ENCODE results near the gene PHACTR2. TPM values are rescaled to one million over a fixed set of nuclear protein-coding genes. Genes with fewer than 3 reads are reported as not detected.
"Not testable (repeated sequence)": the region's sequence is repeated elsewhere in the genome, so short reads cannot be mapped to it uniquely, and the experiment has no call there.

The PHACTR2 gene
- total and polyA plus RNA-seq, 10 of the 15 experiments (the other 5 are each of a cell fraction or from before 2014, with no cell fraction given), result 1.4 to 19.1 (median 5.3) TPM

DNA sequence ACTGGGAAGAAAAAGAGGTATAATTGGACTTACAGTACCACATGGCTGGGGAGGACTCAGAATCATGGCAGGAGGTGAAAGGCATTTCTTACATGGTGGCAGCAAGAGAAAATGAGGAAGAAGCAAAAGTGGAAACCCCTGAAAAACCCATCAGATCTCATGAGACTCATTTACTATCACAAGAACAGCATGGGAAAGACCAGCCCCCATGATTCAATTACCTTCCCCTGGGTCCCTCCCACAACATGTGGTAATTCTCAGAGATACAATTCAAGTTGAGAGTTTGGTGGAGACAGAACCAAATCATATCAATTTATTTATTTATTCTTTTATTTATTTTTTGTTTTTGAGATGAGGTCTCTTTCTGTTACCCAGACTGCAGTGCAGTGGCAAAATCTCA lies 196.7 kb downstream of the PHACTR2 start:
- H3K4me1 ChIP-seq (ENCODE audit: control insufficient read depth, insufficient read depth, low read length); H2AFZ ChIP-seq (ENCODE audit: control insufficient read depth, low read depth, low read length); ATAC-seq; intact Hi-C loops (cut with micrococcal nuclease; ENCODE audit: unreplicated experiment); DNase-seq (ENCODE audit: low read depth, low spot score); in situ Hi-C loops (cut with MboI); CTCF ChIA-PET; SMC1A ChIA-PET (ENCODE audit: uncharacterized antibody, unreplicated experiment); H3K36me3 ChIP-seq (ENCODE audit: control insufficient read depth in 2 of 2, insufficient read depth in 2 of 2, low read length in 1 of 2); BruUV-seq (replicated peaks); H3K4me3 ChIP-seq; H3K9ac ChIP-seq (ENCODE audit: control insufficient read depth, insufficient read depth, low read length); H4K20me1 ChIP-seq (ENCODE audit: control insufficient read depth, insufficient read depth); POLR2A ChIA-PET; H3K79me2 ChIP-seq (ENCODE audit: control insufficient read depth, insufficient read depth, low read length); H3K4me2 ChIP-seq (ENCODE audit: control insufficient read depth, insufficient read depth); FAIRE-seq; RAD21 ChIA-PET (ENCODE audit: unreplicated experiment); H3K9me3 ChIP-seq (replicated peaks; ENCODE audit: control insufficient read depth, insufficient read depth, low read length); H3K27me3 ChIP-seq (replicated peaks in 1 of 2; ENCODE audit: control insufficient read depth in 2 of 2, insufficient read depth in 2 of 2, low read length in 1 of 2); H3K27ac ChIP-seq (ENCODE audit: control insufficient read depth, insufficient read depth): not testable (repeated sequence)
- peak; percentile 71 for TF ChIP-seq MEF2B (IDR thresholded peaks at IDR 0.05; ENCODE audit: partially characterized antibody, poor library complexity, severe bottlenecking)

GRCh38 chr6:143877584-143878271 lies 200.0 kb downstream of the PHACTR2 start:
- WGBS (ENCODE audit: insufficient coverage, insufficient replicate concordance, low lambda C conversion rate, missing lambda C conversion rate), result 41% methylated on average over 1 of the region's 1 CpG
- H3K79me2 ChIP-seq (ENCODE audit: control insufficient read depth, insufficient read depth, low read length), result no peaks in the 10 kb centered on the region
- H2AFZ ChIP-seq (ENCODE audit: control insufficient read depth, low read depth, low read length), result no peak overlapping the region
- no peaks in the 10 kb centered on the region for H4K20me1 ChIP-seq (ENCODE audit: control insufficient read depth, insufficient read depth)
- intact Hi-C loops (cut with micrococcal nuclease; ENCODE audit: unreplicated experiment) (no loop called here), in situ Hi-C loops (cut with MboI) (no loop called here)
- no peak overlapping the region for H3K9ac ChIP-seq (ENCODE audit: control insufficient read depth, insufficient read depth, low read length)
- ChIA-PET CTCF (interaction anchor here (0.6 kb wide), 1 partner anchor 45 kb away, joined by 3 read pairs; no protein-coding TSS in a partner anchor), RAD21 (ENCODE audit: unreplicated experiment) (no interaction called here), SMC1A (ENCODE audit: uncharacterized antibody, unreplicated experiment) (no interaction called here), POLR2A (no interaction called here)
- H3K4me1 ChIP-seq (ENCODE audit: control insufficient read depth, insufficient read depth, low read length), result peaks cover under 1% of the 10 kb centered on the region; the same call in 1 of the 2 replicates
- FAIRE-seq (no peak), ATAC-seq (no peak), DNase-seq (ENCODE audit: low read depth, low spot score) (no peak)
- peaks cover 3% of the 10 kb centered on the region; the same call in 2 of the 3 replicates for H3K9me3 ChIP-seq (replicated peaks; ENCODE audit: control insufficient read depth, insufficient read depth, low read length)
- H3K27me3 ChIP-seq (replicated peaks in 1 of 2; ENCODE audit: control insufficient read depth in 2 of 2, insufficient read depth in 2 of 2, low read length in 1 of 2), result no peaks in the 10 kb centered on the region
- no peaks in the 10 kb centered on the region for H3K36me3 ChIP-seq (ENCODE audit: control insufficient read depth in 2 of 2, insufficient read depth in 2 of 2, low read length in 1 of 2)
- H3K4me2 ChIP-seq (ENCODE audit: control insufficient read depth, insufficient read depth), result no peak overlapping the region
- H3K4me3 ChIP-seq, result no peak overlapping the region
- BruUV-seq (replicated peaks), result no TSS peak
- H3K27ac ChIP-seq (ENCODE audit: control insufficient read depth, insufficient read depth), result no peak overlapping the region
- no peak for TF ChIP-seq NFIC (IDR thresholded peaks at IDR 0.05; ENCODE audit: low read depth, low read length)
- no peak for TF ChIP-seq HCFC1 (IDR thresholded peaks at IDR 0.05; ENCODE audit: low read length)
- TF ChIP-seq, protein P1, sequence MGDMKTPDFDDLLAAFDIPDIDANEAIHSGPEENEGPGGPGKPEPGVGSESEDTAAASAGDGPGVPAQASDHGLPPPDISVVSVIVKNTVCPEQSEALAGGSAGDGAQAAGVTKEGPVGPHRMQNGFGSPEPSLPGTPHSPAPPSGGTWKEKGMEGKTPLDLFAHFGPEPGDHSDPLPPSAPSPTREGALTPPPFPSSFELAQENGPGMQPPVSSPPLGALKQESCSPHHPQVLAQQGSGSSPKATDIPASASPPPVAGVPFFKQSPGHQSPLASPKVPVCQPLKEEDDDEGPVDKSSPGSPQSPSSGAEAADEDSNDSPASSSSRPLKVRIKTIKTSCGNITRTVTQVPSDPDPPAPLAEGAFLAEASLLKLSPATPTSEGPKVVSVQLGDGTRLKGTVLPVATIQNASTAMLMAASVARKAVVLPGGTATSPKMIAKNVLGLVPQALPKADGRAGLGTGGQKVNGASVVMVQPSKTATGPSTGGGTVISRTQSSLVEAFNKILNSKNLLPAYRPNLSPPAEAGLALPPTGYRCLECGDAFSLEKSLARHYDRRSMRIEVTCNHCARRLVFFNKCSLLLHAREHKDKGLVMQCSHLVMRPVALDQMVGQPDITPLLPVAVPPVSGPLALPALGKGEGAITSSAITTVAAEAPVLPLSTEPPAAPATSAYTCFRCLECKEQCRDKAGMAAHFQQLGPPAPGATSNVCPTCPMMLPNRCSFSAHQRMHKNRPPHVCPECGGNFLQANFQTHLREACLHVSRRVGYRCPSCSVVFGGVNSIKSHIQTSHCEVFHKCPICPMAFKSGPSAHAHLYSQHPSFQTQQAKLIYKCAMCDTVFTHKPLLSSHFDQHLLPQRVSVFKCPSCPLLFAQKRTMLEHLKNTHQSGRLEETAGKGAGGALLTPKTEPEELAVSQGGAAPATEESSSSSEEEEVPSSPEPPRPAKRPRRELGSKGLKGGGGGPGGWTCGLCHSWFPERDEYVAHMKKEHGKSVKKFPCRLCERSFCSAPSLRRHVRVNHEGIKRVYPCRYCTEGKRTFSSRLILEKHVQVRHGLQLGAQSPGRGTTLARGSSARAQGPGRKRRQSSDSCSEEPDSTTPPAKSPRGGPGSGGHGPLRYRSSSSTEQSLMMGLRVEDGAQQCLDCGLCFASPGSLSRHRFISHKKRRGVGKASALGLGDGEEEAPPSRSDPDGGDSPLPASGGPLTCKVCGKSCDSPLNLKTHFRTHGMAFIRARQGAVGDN (IDR thresholded peaks at IDR 0.05), result no peak
- no peak for TF ChIP-seq NKRF (conservative IDR thresholded peaks at IDR 0.05)
- TF ChIP-seq KDM1A (IDR thresholded peaks at IDR 0.05; ENCODE audit: borderline replicate concordance), result no peak
- TF ChIP-seq ZNF24 (IDR thresholded peaks at IDR 0.05), result no peak
- no peak for TF ChIP-seq MTA3 (IDR thresholded peaks at IDR 0.05; ENCODE audit: borderline replicate concordance, low read length)
